Lung microvascular endothelial cell (primary cell): ENCODE results near the gene VAV2. TPM values are rescaled to one million over a fixed set of nuclear protein-coding genes. Genes with fewer than 3 reads are reported as not detected.
"Not testable (repeated sequence)": the region's sequence is repeated elsewhere in the genome, so short reads cannot be mapped to it uniquely, and the experiment has no call there.

Experiments
- DNase-seq, 2 donors: peaks; one replicate each; pipeline versions ENCODE4 v3.0.0 to v3.0.0-alpha.2; 2010; ENCODE audit warnings: low read depth in 2 of 2
- total RNA-seq: library from RNA; depleted of rRNA; stranded (reverse); fragments of >200 nt; gene quantifications from 2 replicates; pipeline ENCODE4 v1.2.1, GENCODE V29; 2014

Gene VAV2
- total RNA-seq, 1 donor from 2014 or later: 17.7 TPM

DNA sequence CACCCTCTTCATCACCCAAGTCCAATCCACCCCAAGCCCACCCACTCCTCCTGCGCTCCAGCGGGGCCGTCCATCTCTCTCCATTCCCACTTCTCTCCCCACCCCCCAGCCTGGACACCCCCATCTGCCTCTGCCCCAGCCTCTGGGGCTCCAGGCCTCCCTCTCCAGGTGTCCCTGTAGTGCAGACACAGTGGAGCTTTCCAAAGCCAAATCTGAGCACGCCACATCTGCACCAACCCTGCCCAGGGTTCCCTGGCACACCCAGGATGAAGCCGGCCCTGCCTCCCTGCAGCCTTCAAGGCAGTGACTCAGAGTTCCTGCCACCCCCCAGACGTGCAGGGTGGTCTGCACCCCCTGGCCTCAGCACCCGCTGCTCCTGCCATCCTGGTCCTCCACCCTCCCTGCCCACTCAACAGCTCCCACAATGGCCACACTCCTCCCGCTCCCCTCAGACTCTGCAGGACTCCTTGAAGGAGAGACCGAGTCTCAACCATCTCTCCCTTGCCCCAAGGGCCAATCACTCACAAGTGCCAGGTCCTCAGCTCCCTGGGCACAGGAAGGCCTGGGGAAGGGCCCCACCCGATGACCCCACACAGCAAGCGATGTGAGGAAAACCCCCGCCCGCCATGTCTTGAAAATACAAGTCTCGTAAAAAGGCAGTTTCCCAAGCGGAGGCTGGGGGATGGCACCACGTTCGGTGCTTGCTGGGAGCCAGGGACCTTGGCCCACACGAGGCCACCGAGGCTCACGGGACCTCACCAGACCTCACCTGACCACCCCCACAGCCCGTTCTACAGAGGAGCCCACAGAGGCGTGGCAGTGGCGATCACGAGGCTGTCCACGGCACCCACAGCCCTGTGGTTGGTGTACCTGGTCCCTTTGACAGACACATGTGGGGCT is 22.2 kb downstream of the VAV2 start:
- DNase-seq: no peak

DNA sequence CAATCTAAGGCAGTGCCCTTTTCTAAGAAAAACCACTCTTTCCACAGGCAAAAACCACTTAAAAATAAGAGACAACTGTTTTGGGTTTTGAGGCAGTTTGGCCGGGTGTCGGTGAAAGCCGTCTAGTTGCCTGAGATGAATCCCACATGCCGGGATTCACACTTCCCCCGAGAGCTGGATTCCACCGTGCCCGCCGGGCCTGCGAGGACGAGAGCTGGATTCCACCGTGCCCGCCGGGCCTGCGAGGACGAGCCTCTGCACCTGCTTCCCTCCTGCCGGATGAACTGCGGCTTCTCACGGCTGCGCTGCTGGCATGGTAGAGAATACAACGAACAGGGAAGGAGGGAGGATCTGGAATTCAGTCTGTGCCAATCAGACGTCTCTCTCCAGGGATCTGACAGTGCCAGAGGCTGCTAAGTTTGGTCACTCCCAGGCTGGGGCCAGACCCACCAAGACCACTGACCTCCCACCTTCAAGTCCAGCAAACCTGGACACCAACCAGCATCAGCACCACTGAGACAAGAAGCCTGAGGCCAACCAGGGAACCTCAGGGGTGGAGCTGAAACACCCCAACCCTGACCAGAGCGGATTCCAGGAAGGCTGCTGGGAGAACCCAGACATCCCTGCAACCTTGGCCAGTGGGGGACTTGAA is 23.0 kb downstream of the VAV2 start:
- DNase-seq: no peak

DNA sequence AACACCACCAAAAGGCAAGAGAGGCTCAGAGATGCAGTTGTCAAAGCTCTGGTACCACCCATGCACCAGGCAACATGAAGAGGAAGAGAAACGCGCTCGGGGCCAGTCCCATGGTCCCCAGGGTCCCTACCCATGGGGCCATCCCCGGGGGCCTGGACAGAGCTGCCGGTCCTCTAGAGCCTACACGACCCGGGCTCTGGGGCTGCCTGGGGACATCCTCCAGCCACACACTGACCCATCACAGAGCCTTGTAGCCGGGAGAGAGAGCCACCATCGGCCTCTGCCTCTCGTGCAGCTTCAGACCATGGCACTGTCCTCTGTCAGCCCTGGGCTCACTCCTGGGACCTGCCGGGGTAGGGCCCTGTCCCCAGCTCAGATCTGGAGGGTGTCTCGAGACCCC is 23.7 kb downstream of the VAV2 start:
- DNase-seq: no peak

DNA sequence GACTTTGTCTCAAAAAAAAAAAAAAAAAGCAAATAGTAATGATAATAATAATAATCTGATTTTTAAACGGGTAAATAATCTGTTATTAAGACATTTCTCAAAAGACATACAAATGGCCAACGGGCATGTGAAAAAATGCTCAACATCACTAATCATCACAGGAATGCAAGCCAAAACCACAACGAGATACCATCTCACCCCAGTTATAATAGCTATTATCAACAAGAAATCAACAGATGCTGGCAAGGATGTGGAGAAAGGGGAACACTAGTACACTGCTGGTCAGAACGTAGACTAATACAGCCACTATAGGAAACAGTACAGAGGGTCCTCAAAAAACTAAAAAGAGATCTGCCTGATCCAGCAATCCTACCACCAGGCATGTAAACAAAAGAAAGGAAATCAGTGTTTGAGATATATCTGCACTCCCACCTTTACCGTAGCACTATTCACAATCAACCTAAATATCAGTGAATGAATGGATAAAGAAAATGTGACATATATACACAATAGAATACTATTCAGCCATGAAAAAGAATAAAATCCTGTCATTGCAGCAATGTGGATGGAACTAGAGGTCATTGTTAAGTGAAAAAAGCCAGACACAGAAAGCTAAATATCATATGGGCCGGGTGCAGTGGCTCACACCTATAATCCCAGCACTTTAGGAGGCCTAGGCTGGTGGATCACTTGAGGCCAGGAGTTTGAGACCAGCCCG is 24.9 kb downstream of the VAV2 start:
- DNase-seq: peak in 1 of 2 donors; percentile 61

DNA sequence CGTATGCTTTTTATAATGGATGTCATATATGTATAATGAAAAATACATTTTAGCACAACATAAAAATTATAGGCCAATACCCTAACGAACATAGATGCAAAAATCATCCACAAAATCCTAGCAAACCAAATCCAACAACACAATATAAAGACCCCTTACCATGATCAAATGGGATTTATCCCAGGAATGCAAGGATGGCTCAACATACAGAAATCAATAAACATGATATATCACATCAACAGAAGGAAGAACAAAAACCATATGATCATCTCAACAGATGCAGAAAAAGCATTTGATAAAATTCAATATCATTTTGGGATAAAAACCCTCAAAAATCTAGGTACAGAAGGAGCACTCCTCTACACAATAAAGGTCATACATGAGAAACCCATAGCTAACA is 27.7 kb downstream of the VAV2 start:
- no peak for DNase-seq

DNA sequence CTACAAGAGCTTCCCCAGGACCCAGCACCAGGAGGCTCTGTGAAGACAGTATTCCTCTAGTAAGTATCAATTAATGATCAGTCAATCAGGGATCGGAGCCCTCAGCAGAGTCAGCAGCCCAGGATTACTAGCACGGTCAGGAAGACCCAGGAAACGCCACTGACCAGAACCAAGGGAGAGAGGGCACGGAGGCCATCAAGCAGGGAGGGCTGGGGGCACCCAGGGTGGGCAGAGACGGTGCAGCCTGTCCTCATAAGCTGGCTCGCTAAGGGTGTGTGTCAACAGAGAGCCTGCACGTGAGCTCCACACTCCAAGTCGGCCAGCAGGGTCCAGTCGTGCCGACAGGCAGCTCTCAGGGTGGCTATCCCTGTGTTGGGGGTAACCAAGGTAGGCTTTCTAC is 29.0 kb downstream of the VAV2 start:
- DNase-seq: no peak

DNA sequence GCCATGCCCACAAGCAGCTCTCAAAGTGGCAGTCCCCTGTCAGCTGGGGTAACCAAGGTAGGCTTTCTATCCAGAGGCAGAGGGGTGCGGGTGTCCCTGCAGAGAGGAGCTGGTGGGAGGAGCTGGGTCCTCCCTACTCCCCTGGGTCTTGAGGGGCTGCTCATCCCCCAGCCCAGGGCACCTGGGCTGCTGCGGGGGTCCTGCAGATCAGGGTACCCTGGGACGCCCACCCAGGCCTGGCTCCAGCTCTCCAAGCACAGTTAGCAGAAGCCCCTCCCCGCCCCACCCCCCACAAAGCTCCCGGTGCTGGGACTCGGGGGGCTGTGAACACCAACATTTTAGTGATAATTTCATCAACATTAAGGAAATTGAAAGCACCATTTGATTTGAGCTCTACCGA is 29.8 kb downstream of the VAV2 start:
- DNase-seq: no peak

DNA sequence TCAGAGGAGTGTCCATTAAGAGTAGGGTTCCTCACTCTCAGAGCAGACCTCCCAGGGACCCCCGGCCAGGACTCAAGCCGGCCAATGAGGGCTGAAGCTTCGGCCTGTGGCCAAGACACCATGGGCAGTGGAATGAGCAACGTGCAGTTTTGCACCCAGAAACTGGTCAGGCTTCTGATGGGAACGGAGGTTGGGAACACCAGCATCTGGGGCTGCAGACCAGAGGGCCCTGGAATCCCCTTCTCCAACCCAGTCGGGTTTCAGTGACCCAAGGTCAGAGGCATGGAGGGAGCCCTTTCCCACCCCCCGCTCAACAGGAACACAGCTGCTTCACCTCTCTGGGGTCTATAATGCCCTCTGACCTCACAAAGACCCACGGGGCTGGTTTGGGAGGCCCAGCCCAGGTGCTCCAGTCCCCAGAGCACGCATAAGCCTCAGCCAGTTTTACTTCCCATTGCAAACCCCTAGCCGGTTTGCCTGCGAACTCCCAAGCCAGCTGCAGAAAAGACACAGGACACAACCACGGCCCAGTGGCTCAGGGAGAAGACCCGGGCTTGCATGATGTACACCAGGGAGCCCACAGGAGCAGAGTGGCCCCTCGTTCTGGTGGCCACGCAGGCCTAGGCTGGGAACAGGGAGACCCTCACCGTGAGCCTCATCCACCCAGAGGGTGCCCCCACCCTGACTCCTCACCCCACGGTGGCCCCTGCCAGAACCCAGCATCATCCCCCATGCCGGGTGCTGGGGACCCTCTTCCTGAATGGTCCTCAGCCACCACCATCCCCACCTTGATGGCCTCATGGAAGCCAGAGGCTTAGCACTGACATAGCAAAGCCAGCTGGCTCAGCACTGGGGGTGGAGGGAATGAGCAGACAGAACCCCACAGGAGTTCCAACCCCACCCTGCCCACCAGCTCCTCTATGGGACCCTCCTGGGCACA is 30.6 kb downstream of the VAV2 start:
- DNase-seq: no peak

DNA sequence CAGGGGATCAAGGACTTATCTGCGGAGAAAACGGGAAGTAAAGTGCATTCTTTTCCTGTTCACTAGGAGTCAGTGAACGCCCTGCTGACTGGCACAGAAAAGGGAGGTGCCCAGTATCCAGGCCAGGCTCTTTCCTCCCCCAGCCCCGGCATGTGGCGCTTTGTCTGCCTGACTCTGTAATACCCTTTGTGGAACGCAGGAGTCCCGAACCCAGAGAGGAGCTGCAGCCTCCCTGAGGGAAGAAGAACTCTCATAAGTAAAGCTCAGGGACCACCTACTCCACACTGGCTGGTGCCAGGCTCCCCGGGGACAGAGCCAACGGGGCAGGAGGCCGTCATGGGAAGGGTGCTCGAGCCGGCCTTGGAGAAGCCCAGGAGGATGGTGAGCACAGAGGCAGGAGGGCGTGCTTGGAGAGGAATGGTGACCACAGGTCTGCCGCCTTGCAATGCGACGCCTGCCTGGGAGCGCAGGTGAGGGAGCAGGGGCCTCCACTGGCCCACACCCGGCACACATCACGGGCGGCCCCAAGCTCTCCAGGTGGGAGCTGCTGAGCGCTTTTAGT is 31.5 kb downstream of the VAV2 start:
- peak in 1 of 2 donors; percentile 32 for DNase-seq

DNA sequence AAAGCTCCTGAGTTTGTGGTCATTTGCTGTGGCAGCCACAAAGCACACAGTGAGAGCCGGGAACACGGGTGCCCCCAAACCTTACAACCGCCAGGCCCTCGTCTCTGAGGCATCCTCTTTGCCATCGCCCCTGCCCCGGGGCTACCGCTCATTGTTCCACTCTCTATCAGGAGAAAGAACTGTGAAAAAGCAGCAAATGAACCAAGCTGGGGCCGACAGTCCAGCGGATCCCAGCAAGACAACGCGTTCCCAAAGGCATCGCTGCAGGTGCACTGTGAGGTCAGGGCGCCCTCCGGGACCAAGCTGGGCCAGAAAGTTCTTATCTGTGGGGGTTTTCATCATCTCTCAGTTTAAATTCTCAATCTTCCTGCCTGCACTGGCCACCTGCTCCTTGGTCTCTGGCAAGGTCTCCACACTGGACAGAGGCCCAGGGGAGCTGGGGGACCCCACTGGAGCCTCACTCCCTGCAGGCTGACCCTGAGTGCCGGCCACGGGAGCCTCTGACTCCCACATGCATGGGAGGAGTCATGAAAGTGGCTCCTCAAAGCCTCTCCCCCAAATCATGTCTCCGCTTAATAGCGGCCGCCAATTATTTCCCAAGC is 32.1 kb downstream of the VAV2 start:
- no peak for DNase-seq

DNA sequence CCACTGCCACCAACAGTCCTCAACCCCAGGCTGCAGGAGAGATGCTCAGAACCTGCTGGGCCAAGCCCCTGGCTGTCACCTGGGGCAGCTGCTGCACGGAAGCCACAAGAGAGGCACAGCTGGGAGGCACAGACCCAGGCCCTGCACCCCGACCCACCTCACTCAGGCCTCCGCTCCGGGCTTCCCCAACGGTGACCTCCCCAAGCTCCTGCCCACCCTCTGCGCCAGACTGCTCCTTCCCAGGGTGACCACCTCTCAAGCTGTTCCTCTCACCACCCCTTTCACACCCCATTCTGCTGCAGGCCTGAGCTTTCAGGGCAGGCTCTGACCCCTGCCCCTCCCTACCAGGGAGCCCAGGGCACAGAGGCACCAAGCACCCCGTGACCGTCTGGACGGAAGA is 33.0 kb downstream of the VAV2 start:
- no peak for DNase-seq

DNA sequence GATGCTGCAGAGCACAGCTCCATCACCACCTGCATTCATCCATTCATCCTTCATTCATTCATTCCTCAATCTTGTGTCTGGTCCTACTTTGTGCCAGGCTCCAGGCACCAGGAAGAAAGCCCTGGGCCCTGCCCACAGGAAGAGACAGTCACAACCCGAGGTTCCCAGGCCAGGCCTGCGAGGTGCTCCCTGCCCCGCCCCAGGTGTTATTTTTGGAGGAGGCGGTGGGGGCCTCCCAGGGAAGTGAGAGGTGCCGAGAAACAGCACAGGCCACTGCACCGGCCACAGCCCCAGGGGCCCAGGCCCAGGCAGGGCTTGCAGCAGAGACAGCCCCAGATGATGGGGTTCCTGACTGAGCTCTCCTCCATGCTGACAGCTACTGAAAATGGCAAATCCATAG is 33.4 kb downstream of the VAV2 start:
- DNase-seq: no peak

DNA sequence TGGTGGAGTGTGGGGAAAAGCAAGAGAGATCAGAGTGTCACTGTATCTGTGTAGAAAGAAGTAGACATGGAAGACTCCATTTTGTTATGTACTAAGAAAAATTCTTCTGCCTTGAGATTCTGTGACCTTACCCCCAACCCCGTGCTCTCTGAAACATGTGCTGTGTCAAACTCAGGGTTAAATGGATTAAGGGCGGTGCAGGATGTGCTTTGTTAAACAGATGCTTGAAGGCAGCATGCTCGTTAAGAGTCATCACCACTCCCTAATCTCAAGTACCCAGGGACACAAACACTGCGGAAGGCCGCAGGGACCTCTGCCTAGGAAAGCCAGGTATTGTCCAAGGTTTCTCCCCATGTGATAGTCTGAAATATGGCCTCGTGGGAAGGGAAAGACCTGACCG is 34.4 kb downstream of the VAV2 start:
- DNase-seq: not testable (repeated sequence)

DNA sequence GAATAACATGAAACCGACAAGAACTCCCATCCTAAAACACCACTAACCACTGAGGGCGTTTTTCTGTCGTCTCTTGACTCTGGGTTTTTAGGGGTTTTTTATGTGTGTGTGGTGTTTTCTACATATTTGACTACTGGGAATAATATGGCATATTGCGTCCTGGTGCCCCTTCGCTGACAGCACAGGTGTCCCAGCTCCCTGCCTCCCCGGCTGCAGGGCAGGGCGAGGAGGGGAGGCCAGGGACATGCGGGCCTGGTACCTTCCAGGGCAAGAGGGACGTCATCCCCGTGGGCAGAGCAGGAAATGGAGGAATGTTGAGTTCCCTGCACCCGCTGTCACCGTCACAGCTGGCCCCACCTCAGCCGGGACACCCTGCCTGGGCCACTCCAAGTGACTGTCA is 34.8 kb downstream of the VAV2 start:
- no peak for DNase-seq

DNA sequence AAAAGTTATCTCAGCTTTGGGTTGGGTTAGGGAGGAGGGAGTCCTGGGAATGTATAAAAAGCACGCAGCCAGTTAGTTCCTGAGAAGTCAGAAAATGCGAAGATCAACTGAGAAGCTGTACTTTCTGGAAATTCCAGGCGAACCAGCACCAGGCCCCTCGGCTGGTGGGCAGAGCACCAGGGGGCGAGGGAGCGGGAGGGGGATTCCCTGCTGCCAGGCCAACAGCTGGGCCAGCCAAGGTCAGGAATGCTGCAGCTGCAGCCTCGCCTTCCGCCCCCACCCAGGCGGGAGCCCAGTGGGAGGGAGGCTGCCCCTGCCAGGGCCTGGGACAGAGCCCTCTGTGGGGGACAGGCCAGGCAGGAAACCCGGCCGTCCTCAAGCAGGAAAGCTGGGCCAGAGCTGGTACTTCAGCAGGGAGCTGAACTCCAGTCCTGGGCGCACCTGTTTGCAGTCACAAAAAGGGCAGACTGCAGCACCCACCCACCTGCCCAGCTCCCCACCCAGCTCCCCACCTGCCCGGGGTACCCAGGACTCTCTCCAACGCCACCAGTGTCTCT is 35.5 kb downstream of the VAV2 start:
- DNase-seq: peak; percentile 41 to 58

DNA sequence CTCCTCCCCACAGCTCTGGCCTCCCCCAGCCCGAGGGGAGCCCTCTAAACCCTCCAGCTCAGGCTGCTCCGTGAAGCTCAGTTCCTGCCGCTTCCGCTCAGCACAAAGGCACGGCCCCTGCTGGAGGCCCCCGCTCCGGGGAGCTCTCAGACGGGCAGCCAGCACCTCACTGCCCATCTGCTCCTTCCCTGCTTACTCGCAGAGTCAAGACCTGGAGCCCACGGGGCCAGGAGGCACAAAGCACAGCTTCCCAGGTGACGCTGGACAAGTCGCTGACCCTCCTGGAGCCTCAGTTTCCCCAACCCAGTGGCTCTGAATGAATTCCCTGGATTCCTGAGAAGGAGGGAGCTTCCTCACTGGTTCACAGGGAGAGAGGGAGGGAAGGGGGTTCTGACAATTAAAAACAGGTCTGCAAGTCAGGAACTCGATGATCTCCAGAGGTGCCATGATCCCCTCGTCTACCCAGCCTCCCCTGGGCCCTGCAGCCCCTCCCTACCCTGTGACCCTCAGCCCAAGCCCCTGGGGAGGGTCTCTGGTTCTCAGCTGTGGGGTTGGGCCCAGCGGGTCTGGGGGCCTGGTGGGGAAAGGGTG is 36.2 kb downstream of the VAV2 start:
- DNase-seq: peak; percentile 40 to 58

DNA sequence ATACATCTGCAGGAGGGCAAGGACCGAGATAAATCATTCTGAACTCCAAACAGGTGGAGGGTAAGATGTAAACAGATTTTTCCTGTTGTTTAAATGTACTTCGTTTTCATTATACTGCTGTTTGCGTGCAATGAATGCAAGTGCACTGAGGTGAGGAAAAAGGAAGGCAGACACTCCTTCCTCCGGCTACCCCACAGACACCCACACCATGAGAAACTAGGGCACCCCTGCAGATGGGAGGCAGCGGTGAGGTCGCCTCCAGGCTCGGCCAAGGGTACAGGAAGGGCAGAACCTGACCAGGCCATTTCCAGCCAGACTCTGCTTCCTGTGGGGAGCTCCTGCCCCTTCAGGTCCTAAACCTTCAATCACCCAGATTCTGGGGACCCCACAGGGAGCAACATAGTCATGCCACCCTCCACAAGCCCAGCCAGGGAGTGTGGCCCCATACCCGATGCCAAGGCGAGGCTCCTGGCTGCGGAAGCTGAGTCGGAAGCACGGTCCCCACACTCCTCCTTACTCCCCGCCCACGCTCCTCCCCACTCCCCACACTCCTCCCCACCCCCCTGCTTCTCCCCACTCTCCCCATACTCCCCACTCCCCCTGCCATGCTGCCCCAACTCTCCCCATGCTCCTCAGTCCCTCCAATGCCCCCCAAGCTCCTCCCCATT is 37.1 kb downstream of the VAV2 start:
- peak in 1 of 2 donors; percentile 43 for DNase-seq

DNA sequence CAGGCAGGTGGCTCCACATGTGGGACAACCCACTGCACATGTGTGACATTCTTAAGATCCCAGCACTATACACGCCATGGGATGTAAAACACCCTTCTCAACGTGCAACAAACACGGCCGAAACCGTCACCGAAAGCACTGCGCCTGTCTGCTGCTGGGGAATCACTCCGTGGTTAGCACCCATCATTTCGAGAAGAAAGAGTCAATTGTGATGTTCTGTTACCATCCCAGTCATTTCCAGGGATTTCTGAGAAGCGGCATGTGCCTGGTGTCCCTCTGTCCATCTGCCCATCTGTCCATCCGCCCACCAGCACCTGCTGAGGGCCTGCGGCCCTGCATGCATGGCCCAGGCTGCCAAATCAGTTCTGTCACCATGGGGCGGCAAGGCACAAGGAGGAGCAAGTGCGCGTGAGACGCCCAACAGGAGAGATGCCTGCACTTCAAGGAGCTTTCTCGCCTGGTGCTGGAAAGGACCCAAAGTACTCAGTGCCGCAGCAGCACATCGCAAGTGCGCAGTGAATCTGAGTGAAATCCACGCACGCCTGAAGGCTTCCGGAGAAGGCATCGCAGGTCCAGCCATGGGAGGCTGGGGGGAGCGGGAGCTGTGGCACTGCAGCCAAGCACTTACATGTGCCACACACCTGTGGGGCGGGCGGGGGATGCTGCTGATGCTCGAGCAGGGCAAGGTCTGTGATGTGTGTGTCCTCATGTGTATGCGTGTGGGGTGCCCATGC is 38.0 kb downstream of the VAV2 start:
- DNase-seq: no peak

DNA sequence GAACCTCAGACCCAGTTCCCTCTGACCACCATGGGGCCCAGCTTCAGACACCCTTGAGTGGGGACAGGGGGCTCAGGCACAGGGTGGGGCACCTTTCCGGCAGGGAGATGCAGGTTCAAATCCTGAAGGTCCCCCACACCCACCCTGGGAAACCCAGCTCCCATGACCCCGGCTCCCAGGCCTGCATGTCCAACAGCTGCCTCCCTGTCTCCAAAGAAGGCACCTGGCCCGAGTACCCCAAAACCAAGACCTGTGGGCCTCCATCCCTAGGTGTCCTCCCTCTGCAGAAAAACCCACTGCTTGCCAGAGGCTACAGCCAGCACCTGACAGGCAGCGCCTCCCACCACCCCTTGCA is 38.5 kb downstream of the VAV2 start:
- no peak for DNase-seq
